Body of pancreas (tissue), 4 donors: ENCODE measurements around the gene FCGBP.
A peak's percentile ranks its signal among the peaks of the same experiment; 100 is the strongest.
"Not testable (repeated sequence)": the region's sequence is repeated elsewhere in the genome, so short reads cannot be mapped to it uniquely, and the experiment has no call there.

Source experiments
- CTCF ChIP-seq, 7 experiments: fragments of 450-650 bp in 4 of 7; fragments of 200-600 bp in 3 of 7; sonication (generic) in 3 of 7; IDR thresholded peaks; one replicate each; pipeline ENCODE4 v1.5.1; 2016 to 2019; ENCODE audit warnings: antibody characterized with exemption in 7 of 7
- POLR2A ChIP-seq, 3 donors: fragments of 450-650 bp; IDR thresholded peaks; one replicate each; pipeline ENCODE4 v1.6.1; 2016; ENCODE audit warnings: antibody characterized with exemption in 3 of 3, mild to moderate bottlenecking in 2 of 3

GRCh38 chr19:39897511-39898245 lies 36.8 kb downstream of the FCGBP start:
- TF ChIP-seq CTCF (IDR thresholded peaks at IDR 0.05), result peak in 2 of 7 experiments; percentile 40 to 43
- TF ChIP-seq POLR2A (IDR thresholded peaks at IDR 0.05), result not testable (repeated sequence)
